Body of pancreas (tissue), 4 donors: Measurements from ENCODE around the gene PSME2.

ENCODE experiments used
- POLR2A ChIP-seq, 3 donors: fragments of 450-650 bp; IDR thresholded peaks; one replicate each; pipeline ENCODE4 v1.6.1; 2016; ENCODE audit warnings: antibody characterized with exemption in 3 of 3, mild to moderate bottlenecking in 2 of 3
- TF ChIP-seq, protein P1 (sequence below), 7 experiments: fragments of 450-650 bp in 4 of 7; fragments of 200-600 bp in 3 of 7; sonication (generic) in 3 of 7; IDR thresholded peaks; one replicate each; pipeline ENCODE4 v1.5.1; 2016 to 2019; ENCODE audit warnings: antibody characterized with exemption in 7 of 7

GRCh38 chr14:24094841-24095270, 51.6 kb downstream of the PSME2 start:
- TF ChIP-seq, protein P1, sequence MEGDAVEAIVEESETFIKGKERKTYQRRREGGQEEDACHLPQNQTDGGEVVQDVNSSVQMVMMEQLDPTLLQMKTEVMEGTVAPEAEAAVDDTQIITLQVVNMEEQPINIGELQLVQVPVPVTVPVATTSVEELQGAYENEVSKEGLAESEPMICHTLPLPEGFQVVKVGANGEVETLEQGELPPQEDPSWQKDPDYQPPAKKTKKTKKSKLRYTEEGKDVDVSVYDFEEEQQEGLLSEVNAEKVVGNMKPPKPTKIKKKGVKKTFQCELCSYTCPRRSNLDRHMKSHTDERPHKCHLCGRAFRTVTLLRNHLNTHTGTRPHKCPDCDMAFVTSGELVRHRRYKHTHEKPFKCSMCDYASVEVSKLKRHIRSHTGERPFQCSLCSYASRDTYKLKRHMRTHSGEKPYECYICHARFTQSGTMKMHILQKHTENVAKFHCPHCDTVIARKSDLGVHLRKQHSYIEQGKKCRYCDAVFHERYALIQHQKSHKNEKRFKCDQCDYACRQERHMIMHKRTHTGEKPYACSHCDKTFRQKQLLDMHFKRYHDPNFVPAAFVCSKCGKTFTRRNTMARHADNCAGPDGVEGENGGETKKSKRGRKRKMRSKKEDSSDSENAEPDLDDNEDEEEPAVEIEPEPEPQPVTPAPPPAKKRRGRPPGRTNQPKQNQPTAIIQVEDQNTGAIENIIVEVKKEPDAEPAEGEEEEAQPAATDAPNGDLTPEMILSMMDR (IDR thresholded peaks at IDR 0.05) = no peak
- no peak for TF ChIP-seq POLR2A (IDR thresholded peaks at IDR 0.05)
